GM19099 (cell line): ENCODE measurements around the gene RNF175.

Experiments
- POLR2A ChIP-seq: IDR thresholded peaks from 3 replicates; pipeline ENCODE4 v1.6.1; 2011; ENCODE audit warnings: low read depth; ENCODE audit not compliant: insufficient read length; ENCODE audit errors: extremely low read depth

Gene RNF175

DNA sequence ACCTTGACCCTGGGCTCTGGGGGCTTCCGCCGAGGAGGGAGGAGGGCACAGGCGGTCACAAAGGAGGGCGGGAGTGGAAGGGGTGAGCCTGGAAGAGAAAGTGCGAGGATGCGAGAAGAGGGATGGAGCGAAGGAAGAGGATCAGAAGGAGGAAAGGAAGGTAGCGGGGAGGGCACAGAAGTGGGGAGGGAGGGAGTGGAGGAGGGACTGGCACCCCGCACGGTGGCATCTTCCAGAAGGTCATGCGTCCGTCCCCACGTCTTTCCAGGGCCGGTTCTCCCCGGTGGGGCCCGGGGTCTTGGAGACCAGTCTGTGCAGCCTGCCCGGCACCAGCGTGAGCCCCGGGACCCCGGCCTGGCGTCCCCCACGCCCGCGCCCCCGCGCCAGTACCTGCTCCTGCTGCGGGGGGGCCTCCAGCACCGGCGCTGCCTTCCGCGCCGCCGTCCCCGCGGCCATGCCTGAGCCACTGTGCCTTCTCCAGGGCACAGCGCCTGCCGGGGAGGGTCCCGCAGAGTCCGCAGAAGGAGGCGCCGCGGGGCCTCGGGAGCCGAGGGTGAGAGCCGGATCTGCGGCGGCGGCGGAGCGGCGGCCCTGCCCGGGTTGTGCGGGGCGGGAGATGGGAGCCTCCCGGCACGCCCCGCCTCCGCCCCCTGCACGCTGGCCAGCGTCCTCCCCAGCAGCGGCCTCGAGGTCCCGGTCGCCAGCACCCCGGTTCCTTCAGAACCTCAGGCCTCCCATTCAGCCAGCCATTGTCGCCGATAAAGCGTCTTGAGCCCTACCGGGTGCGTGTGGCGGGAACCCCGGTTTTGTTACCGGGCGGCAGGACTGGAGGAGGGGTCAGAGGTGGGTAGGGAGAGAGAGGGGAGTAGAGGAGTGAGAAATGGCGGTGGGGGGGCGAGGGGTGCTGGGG lies at the start of gene RNF175:
RNF175 (minus strand) TSS at position 618 of the 910 bp plus-strand sequence; CDS start at position 456, 162 bp downstream.
- TF ChIP-seq POLR2A = no peak

GRCh38 chr4:153809307-153809706 lies 49.5 kb upstream of the RNF175 start:
- TF ChIP-seq POLR2A = no peak

DNA sequence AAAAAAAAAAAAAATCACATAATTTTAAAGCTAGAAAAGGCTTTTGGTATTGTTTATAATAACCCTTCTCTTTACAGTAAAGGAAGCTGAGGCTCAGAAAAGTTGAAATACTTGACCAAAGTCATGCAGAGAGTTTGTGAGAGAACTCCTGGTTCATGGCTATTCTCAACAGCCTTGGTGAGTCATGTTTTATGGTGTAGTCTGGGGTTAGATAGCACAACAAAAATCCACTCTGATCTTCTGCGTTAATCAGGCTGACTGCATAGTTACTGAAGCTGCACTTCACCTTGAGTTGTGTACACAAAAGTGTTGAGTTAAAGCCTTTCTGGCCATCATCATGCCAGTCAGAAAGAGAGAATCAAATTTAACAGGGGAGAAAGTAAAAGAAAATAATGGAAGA lies 48.4 kb upstream of the RNF175 start:
- no peak for TF ChIP-seq POLR2A

DNA sequence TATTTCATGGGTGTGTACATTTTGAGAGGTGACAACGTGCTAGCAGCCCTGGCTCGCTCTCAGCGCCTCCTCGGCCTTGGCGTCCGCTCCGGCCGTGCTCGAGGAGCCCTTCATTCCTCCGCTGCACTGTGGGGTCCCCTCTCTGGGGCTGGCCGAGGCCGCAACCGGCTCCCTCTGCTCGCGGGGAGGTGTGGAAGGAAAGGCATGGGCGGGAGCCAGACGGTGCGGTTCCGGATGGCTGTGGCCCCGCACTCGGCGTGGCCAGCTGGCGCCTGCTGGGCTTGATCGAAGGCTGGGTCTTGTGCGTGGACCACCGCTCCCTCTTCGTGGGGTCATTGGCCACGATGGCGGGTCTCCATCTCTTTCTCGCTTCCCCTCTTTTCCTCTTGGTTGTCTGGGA lies 46.2 kb upstream of the RNF175 start:
- no peak for TF ChIP-seq POLR2A

DNA sequence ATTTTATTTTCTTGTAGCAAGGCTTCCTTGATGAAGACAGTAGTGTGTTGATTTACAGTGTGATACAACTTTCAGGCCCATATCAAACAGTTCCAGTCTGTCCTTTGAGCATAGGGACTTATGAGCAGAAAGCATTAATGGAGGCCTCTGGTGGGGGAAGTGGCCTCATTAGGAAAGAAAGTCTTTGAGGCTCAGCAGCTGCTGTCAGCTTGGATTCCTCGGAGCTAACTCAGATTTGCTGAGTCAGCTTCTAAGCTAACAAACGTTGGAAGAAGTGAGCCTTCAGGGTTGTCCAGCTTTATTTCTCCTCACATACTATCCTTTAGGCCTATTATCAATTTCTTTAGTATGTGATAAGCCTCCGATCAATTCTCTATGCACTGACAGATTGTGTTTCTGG lies 44.9 kb upstream of the RNF175 start:
- no peak for TF ChIP-seq POLR2A

DNA sequence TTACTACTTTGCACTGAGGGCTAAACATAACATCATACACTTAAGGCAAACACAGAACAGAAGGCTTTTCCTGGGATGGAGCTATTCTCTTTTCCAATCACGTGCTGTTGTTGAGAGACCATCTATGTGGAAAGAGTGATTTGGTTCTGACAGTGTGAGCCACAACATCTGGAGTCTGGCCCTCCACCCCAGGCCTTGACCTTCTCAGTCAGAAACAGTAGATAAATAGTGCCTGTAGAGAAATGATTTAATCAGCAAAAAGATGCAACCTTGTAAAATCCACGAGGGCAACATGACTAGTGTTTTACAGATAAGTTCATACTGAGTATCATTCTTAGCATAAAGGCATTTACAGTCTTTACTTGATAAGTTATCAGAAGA lies 39.9 kb upstream of the RNF175 start:
- no peak for TF ChIP-seq POLR2A

- TF ChIP-seq POLR2A = no peak
Observed at GRCh38 chr4:153798901-153799693, 39.3 kb upstream of the RNF175 start.

DNA sequence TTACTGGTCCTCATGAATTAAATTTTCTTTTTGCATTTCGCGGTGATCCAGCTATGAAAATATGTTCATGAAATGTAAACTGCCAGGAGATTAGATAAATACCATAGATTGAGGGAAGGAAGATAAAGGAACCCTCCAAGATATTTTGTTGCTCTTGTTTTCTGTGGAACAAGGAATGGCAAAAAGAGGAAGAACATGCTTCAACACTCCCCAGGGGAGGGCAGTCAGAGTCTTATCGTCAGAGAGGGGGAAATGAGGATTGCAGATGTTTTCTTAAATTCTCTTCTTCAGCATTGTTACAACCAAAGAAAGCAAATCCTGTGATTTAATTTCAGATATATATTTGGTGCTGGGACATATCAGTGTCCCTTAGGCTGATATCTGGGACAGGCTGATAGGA lies 38.6 kb upstream of the RNF175 start:
- TF ChIP-seq POLR2A = no peak

- TF ChIP-seq POLR2A = no peak
Observed at GRCh38 chr4:153794006-153794405, 34.2 kb upstream of the RNF175 start.

GRCh38 chr4:153792618-153793247 lies 32.9 kb upstream of the RNF175 start:
- no peak for TF ChIP-seq POLR2A

DNA sequence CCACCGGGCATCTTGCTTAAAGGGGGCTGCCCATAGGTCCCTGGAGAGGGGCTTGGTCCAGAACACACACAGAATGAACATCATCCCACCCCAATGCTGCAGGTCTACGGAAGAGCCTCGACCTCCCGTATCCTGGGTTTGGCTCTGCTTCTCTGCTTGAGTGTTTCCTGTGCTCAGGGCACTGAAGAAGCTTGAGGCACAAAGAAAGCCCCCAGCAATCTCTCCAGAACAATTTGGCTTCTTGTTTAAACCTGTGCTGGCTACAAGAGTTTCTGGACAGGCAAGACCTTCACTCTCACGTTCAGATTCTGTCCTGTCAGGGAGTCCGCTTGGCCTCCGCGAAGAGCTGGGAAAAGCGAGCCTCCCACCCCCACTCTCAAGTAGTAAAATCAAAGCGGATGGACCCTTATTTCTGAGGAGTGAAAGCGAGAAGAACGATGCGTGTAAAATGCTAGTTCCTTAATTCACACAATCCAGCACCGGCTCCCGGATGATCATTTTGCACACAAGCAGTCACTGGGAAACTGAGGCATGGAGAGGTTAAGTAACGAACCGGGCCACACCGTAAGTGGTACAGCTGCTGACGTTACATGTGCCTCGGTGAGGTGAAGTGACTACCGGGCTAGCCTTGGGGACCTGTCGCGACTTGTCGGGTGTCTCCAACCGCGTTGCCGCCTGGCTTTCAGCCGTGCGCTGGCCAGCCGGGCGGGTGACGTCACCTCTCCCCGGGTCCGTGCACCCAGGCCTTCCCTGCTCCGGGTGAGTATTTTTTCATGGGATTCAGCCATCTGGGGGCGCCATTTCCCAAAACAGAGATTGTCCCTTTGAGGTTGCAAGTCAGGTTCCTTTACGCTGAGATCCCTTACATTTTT lies 32.2 kb upstream of the RNF175 start:
- no peak for TF ChIP-seq POLR2A

- TF ChIP-seq POLR2A = no peak
Observed at GRCh38 chr4:153790962-153791551, 31.2 kb upstream of the RNF175 start.

GRCh38 chr4:153790500-153790865 lies 30.7 kb upstream of the RNF175 start:
- TF ChIP-seq POLR2A = no peak
